Endothelial cell of umbilical vein (primary cell): ENCODE measurements around the gene MYZAP. TPM values are rescaled to one million over a fixed set of nuclear protein-coding genes. Genes with fewer than 3 reads are reported as not detected.

ENCODE experiments used
- BruUV-seq: library from RNA; stranded (reverse); fragments of 400-500 nt; replicated peaks from 2 replicates; lab custom pipeline; 2021; lab: Mats Ljungman, UMichigan
- CTCF ChIA-PET: fragments of 300-600, 350-600 bp; sonication (Branson Sonifier 250); formaldehyde crosslinking; loops from one replicate; lab custom pipeline; 2021; ENCODE audit warnings: antibody characterized with exemption, inconsistent platforms; lab: Charles Lee
- POLR2A ChIA-PET: fragments of 300-600, 350-600 bp; sonication (Branson Sonifier 250); formaldehyde crosslinking; loops from one replicate; lab custom pipeline; 2021; ENCODE audit warnings: antibody characterized with exemption, inconsistent platforms; lab: Charles Lee
- DNase-seq: peaks from one replicate; pipeline ENCODE4 v3.0.0-alpha.2; 2011; ENCODE audit warnings: low read depth, low spot score
- FAIRE-seq: peaks from 2 replicates; lab custom pipeline; 2011; peaks lifted over from hg19 to GRCh38; lab: Jason Lieb, UNC
- H2AFZ ChIP-seq: 2 replicates; pipeline ENCODE4 v1.6.0; 2012; ENCODE audit warnings: low read depth, low read length, control low read depth, inconsistent platforms
- H3K27ac ChIP-seq: 2 replicates; pipeline ENCODE4 v1.5.1; 2011; ENCODE audit warnings: low read depth, mild to moderate bottlenecking, control low read depth, low read length, moderate library complexity; ENCODE audit not compliant: insufficient read depth
- H3K27me3 ChIP-seq, 2 experiments: 2 replicates each; pipeline versions ENCODE4 v1.6.0 to v1.6.1; 2011; ENCODE audit warnings: low read length in 2 of 2, mixed read lengths in 1 of 2; ENCODE audit not compliant: control insufficient read depth in 2 of 2, insufficient read depth in 2 of 2
- H3K36me3 ChIP-seq, 2 experiments: 2 replicates in 1 of 2; 3 replicates in 1 of 2; pipeline ENCODE4 v1.5.1; 2011; ENCODE audit warnings: low read length in 2 of 2, mild to moderate bottlenecking in 1 of 2, moderate library complexity in 1 of 2; ENCODE audit not compliant: control insufficient read depth in 2 of 2, insufficient read depth in 2 of 2; ENCODE audit errors: extremely low read depth in 1 of 2
- H3K4me1 ChIP-seq: 3 replicates; pipeline ENCODE4 v1.5.1; 2011; ENCODE audit warnings: mild to moderate bottlenecking, low read length; ENCODE audit not compliant: control insufficient read depth, insufficient read depth; ENCODE audit errors: extremely low read depth
- H3K4me2 ChIP-seq: 2 replicates; pipeline ENCODE4 v1.6.1; 2011; ENCODE audit warnings: low read length, control low read depth, mixed read lengths; ENCODE audit not compliant: insufficient read depth
- H3K4me3 ChIP-seq, 3 experiments: fragments of 200-600 bp in 1 of 3; sonication (generic), shearing (Covaris generic) in 1 of 3; replicated peaks in 1 of 3; 2 replicates each; pipeline ENCODE4 v1.5.1; 2011 to 2016; ENCODE audit warnings: control low read depth in 3 of 3, low read length in 3 of 3, mild to moderate bottlenecking in 2 of 3, inconsistent platforms in 1 of 3, low read depth in 1 of 3, moderate library complexity in 1 of 3; ENCODE audit not compliant: insufficient read depth in 1 of 3
- H3K79me2 ChIP-seq: 2 replicates; pipeline ENCODE4 v1.6.0; 2012; ENCODE audit warnings: low read length, inconsistent platforms; ENCODE audit not compliant: control insufficient read depth, insufficient read depth
- H3K9ac ChIP-seq: replicated peaks from 2 replicates; pipeline ENCODE3; 2011; ENCODE audit warnings: low read length, control low read depth; ENCODE audit not compliant: insufficient read depth; ENCODE audit errors: extremely low read depth
- H3K9me1 ChIP-seq: replicated peaks from 3 replicates; pipeline ENCODE4 v1.6.0; 2011; ENCODE audit warnings: mild to moderate bottlenecking, low read length; ENCODE audit not compliant: control insufficient read depth, insufficient read depth; ENCODE audit errors: extremely low read depth
- H3K9me3 ChIP-seq: replicated peaks from 2 replicates; pipeline ENCODE4 v1.5.1; 2012; ENCODE audit warnings: low read length, inconsistent platforms; ENCODE audit not compliant: control insufficient read depth, insufficient read depth
- H4K20me1 ChIP-seq: replicated peaks from 2 replicates; pipeline ENCODE3; 2011; ENCODE audit warnings: mild to moderate bottlenecking, low read length; ENCODE audit not compliant: control insufficient read depth, insufficient read depth; ENCODE audit errors: extremely low read depth
- EZH2 ChIP-seq: IDR thresholded peaks from 2 replicates; pipeline ENCODE4 v1.6.1; 2012; ENCODE audit warnings: borderline replicate concordance, low read depth, mild to moderate bottlenecking, moderate library complexity, low read length, inconsistent platforms; ENCODE audit not compliant: severe bottlenecking
- FOS ChIP-seq: IDR thresholded peaks from 2 replicates; pipeline ENCODE4 v1.6.1; 2011; ENCODE audit warnings: mild to moderate bottlenecking, low read length, moderate library complexity, borderline replicate concordance; ENCODE audit not compliant: insufficient read depth
- GATA2 ChIP-seq: IDR thresholded peaks from 2 replicates; pipeline ENCODE4 v1.7.0; 2011; ENCODE audit warnings: low read depth, mild to moderate bottlenecking, moderate library complexity, mixed read lengths, low read length; ENCODE audit not compliant: insufficient read length, insufficient read depth
- JUN ChIP-seq: IDR thresholded peaks from 2 replicates; pipeline ENCODE4 v1.6.1; 2011; ENCODE audit warnings: borderline replicate concordance, low read depth; ENCODE audit not compliant: insufficient read length, insufficient read depth
- MYC ChIP-seq: IDR thresholded peaks from one replicate; pipeline ENCODE4 v1.6.1; 2011; ENCODE audit warnings: mild to moderate bottlenecking, low read depth, low read length
- POLR2A ChIP-seq: IDR thresholded peaks from 2 replicates; pipeline ENCODE4 v1.6.1; 2012; ENCODE audit warnings: low read depth, mild to moderate bottlenecking, control low read depth, low read length
- POLR2AphosphoS5 ChIP-seq: IDR thresholded peaks from 2 replicates; pipeline ENCODE4 v1.6.1; 2012; ENCODE audit warnings: low read depth, mild to moderate bottlenecking, control low read depth, low read length, moderate library complexity; ENCODE audit not compliant: insufficient read depth
- dilution Hi-C: fragments of 300-500 bp; cut with MboI; formaldehyde crosslinking; loops from one replicate; pipeline ENCODE4 v1.15.0; 2019; ENCODE audit warnings: low sequenced_read_pairs; ENCODE audit not compliant: extremely low pct_ligation_motif_present
- intact Hi-C: fragments of 100-400 bp; cut with micrococcal nuclease; formaldehyde crosslinking; loops from one replicate; pipeline ENCODE4 v1.10.0; 2022
- polyA plus RNA-seq, 4 experiments: library from polyadenylated mRNA; depleted of rRNA in 3 of 4; stranded (reverse) in 3 of 4; unstranded in 1 of 4; fragments of >200 nt; gene quantifications; 2 replicates each; pipeline versions ENCODE4 v1.2.1 to v1.2.3, GENCODE V29; 2011 to 2012; ENCODE audit warnings: missing spikeins in 1 of 4
- total RNA-seq: library from RNA; stranded (reverse); gene quantifications from 2 replicates; pipeline ENCODE4 v1.2.3, GENCODE V29; 2021
- TF ChIP-seq, protein P1 (sequence below), 2 donors: IDR thresholded peaks; 1 replicate in 1 of 2; 2 replicates in 1 of 2; pipeline ENCODE4 v1.5.1; 2011; ENCODE audit warnings: low read length in 2 of 2, mild to moderate bottlenecking in 2 of 2, moderate library complexity in 2 of 2, control low read depth in 1 of 2, inconsistent platforms in 1 of 2, low read depth in 1 of 2; ENCODE audit not compliant: insufficient read depth in 1 of 2; ENCODE audit errors: extremely low read depth in 1 of 2
- TF ChIP-seq, protein P2 (sequence below): IDR thresholded peaks from 2 replicates; pipeline ENCODE4 v1.6.1; 2011; ENCODE audit not compliant: insufficient read depth, insufficient read length

The MYZAP gene
- total and polyA plus RNA-seq, 2 donors (not counting 3 experiments of a cell fraction or from before 2014, with no cell fraction given), result 6.3 to 8.1 TPM

DNA sequence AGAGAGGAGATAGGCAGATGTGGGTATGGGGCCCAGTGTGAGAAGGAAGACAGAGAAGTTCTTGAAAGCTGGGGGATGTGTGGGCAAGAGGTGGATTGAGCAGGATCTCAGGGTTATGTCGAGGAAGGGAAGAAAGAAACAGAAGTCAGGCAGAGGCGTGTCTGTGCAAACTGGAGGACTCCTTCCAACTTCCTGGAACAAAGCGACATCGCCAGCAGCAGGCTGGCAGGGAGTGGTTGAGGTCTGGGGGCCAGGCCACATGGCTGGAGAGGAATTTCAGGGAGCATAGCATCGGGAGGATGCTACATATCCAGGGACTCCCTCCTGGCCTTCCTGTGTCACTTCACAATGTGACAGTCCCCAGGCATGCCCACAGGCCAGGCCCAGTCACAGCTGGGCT lies 42.9 kb upstream of the MYZAP start:
- FAIRE-seq, result no peak
- H3K4me3 ChIP-seq, result no peak overlapping the region

More for the DNA sequence above, 42.9 kb upstream of the MYZAP start:
- H3K4me2 ChIP-seq, result no peak overlapping the region
- H3K9ac ChIP-seq, result no peak overlapping the region
- no peaks in the 10 kb centered on the region for H3K27me3 ChIP-seq
- no peaks in the 10 kb centered on the region for H3K9me3 ChIP-seq
- intact Hi-C loops, result no loop called here
- no peaks in the 10 kb centered on the region for H4K20me1 ChIP-seq
- dilution Hi-C loops, result loop anchor here (25.0 kb wide), 1 partner anchor 212 kb away; no protein-coding TSS in a partner anchor
- no peak overlapping the region for H3K27ac ChIP-seq
- BruUV-seq, result no TSS peak
- TF ChIP-seq, protein P1, sequence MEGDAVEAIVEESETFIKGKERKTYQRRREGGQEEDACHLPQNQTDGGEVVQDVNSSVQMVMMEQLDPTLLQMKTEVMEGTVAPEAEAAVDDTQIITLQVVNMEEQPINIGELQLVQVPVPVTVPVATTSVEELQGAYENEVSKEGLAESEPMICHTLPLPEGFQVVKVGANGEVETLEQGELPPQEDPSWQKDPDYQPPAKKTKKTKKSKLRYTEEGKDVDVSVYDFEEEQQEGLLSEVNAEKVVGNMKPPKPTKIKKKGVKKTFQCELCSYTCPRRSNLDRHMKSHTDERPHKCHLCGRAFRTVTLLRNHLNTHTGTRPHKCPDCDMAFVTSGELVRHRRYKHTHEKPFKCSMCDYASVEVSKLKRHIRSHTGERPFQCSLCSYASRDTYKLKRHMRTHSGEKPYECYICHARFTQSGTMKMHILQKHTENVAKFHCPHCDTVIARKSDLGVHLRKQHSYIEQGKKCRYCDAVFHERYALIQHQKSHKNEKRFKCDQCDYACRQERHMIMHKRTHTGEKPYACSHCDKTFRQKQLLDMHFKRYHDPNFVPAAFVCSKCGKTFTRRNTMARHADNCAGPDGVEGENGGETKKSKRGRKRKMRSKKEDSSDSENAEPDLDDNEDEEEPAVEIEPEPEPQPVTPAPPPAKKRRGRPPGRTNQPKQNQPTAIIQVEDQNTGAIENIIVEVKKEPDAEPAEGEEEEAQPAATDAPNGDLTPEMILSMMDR (IDR thresholded peaks at IDR 0.05; ENCODE audit: extremely low read depth in 1 of 2, insufficient read depth in 1 of 2, low read depth in 1 of 2, low read length in 2 of 2), result no peak
- TF ChIP-seq POLR2A, result no peak
- TF ChIP-seq, protein P2, sequence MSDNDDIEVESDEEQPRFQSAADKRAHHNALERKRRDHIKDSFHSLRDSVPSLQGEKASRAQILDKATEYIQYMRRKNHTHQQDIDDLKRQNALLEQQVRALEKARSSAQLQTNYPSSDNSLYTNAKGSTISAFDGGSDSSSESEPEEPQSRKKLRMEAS, result no peak
- no peak for TF ChIP-seq GATA2
- TF ChIP-seq JUN, result no peak
- no peak for TF ChIP-seq POLR2AphosphoS5
- no peak for TF ChIP-seq EZH2
- no peak for TF ChIP-seq FOS
- TF ChIP-seq MYC, result no peak
- H3K36me3 ChIP-seq, result peaks cover 0 to 18% of the 10 kb centered on the region in 2 experiments
- ChIA-PET CTCF (interaction anchor here (1.7 to 8.1 kb wide), 3 partner anchors 10 to 20 kb away, joined by 6 to 154 read pairs (median 14); no protein-coding TSS in a partner anchor), POLR2A (no interaction called here)
- H3K79me2 ChIP-seq, result no peaks in the 10 kb centered on the region
- no peaks in the 10 kb centered on the region for H3K9me1 ChIP-seq
- DNase-seq, result no peak
- H3K4me1 ChIP-seq, result peaks cover 35% of the 10 kb centered on the region
- no peak overlapping the region for H2AFZ ChIP-seq
